AG09309 (cell line): ENCODE data around the gene ETV6.

ENCODE experiments used
- DNase-seq: peaks from one replicate; pipeline ENCODE4 v3.0.0-alpha.2; 2010; ENCODE audit warnings: low read depth
- H3K4me3 ChIP-seq: 2 replicates; pipeline ENCODE4 v1.5.1; 2011; ENCODE audit warnings: mild to moderate bottlenecking, low read depth, low read length, moderate library complexity; ENCODE audit not compliant: control insufficient read depth
- TF ChIP-seq, protein P1 (sequence below): IDR thresholded peaks from 2 replicates; pipeline ENCODE4 v1.5.1; 2011; ENCODE audit warnings: mild to moderate bottlenecking, low read depth, low read length, inconsistent platforms; ENCODE audit not compliant: insufficient read depth, control insufficient read depth; ENCODE audit errors: missing control alignments

ETV6 gene

DNA sequence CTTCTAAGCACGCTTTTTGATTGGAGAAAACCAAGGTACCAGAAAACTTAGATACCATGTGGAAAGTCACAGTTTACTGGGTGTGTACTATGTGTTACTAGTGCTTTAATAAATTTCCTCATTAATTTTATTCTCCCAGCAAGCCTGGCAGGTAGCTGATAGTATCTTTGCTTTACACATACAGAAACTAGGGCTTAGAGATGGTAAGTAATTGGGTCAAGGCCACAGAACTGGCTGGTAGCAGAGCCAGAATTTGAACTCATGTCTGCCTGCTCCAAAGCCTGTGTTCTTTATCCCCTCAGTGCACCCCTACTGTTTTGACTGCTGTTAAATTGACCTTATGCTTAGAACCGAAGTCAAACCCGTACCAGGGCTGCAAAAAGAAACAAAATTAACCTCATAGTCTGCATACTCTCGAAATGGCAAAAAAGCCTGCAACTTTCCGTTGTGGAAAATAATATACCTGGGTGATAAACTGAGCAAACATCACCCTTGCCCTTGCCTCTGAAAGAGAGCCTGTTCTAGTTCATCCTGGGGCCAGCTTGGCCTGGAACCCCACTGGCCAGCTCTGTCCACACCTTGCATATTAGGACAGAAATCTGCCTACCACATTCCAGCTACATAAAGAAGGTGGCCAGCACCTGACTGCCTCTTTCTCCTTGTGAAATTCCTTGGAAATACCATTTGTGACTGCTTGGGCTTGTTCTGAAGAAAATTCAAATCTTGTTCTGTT lies 118.9 kb downstream of the ETV6 start:
- TF ChIP-seq, protein P1, sequence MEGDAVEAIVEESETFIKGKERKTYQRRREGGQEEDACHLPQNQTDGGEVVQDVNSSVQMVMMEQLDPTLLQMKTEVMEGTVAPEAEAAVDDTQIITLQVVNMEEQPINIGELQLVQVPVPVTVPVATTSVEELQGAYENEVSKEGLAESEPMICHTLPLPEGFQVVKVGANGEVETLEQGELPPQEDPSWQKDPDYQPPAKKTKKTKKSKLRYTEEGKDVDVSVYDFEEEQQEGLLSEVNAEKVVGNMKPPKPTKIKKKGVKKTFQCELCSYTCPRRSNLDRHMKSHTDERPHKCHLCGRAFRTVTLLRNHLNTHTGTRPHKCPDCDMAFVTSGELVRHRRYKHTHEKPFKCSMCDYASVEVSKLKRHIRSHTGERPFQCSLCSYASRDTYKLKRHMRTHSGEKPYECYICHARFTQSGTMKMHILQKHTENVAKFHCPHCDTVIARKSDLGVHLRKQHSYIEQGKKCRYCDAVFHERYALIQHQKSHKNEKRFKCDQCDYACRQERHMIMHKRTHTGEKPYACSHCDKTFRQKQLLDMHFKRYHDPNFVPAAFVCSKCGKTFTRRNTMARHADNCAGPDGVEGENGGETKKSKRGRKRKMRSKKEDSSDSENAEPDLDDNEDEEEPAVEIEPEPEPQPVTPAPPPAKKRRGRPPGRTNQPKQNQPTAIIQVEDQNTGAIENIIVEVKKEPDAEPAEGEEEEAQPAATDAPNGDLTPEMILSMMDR, result no peak
- no peak for DNase-seq
- H3K4me3 ChIP-seq, result no peak overlapping the region

DNA sequence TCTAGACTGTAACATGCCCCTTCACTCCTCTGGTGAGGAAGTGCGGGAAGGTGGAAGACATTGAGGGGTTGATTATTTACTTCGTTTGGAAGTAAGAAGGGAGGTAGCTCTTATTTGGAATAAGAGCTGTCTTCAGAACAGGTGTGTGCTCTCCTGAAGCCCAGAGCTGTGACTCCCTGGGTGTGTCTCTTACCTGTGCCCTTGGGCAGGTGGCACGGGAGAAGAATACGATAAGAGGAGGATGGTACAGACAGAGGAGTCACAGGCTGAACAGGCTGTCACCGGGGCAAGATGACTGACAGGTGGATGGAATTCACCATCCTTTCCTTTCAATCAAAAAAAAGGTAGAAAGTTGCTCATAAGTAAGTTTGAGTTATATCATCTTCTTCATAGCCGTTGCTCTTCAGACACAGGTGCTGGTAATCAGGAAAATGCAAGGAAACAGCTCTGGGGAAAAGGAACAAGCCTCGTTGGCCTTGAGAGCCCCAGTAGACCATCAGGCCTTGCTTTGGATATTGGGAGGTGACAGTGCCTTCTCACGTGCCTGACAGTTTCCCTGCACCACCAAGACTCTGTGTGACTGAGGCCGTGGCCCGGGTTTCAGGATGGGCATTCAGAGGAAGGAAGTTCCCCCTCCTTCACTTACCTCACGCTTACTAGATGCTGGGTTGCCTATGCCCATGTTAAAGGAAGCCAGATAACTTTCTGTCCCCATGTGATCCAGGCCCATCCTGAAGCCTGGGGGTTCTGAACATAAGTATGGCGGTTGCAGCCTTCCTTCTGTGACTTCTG lies 120.4 kb downstream of the ETV6 start:
- no peak overlapping the region for H3K4me3 ChIP-seq
- DNase-seq, result no peak
- TF ChIP-seq, protein P1, result no peak

DNA sequence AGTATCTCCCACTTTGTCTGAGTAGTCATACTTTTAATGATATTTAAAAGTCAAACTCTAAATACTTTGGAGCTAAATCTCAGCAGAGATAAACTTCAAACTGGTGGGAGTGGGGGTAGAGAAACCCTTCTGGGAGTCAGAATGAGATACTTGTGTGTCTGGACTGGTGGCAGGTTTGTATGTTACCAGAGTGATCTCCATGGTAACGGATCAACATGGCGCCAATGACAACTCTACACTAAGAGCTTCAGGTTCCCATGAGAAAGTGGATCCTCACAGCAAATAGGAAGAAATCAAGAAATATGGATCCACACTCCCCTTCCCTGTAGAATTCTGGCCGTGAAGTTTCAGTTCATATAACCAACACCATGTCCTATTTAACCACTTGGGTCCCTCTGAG lies 121.9 kb downstream of the ETV6 start:
- TF ChIP-seq, protein P1, result no peak
- H3K4me3 ChIP-seq, result no peak overlapping the region
- no peak for DNase-seq

DNA sequence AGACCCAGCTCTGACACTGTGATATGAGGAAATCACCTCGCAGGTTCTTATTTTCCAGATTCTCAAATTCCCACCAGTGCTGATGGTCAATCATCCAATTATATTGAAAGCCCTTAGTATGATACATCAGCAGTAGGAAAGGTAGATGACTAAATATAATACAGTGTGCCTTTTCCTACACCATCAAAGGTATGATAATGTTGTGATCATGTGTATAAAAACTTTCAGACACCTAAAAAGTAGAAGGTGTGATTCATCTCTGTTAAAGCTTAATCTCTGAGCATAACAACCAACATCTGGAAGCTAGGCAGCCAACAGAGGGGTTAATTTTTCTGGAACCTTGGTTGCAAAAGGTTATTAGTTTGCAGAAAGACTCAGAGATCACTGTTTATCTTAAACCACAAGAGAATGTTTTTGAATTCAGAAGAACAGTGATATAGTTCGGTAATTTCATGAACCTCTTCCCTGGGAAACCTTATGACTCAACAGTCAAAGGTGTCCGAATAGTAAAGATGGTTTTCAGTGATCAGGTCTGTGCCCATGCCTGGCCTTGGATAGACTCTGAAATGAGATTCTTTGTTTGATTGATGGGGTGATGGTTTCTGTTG lies 122.5 kb downstream of the ETV6 start:
- DNase-seq, result no peak
- no peak overlapping the region for H3K4me3 ChIP-seq
- TF ChIP-seq, protein P1, result no peak

DNA sequence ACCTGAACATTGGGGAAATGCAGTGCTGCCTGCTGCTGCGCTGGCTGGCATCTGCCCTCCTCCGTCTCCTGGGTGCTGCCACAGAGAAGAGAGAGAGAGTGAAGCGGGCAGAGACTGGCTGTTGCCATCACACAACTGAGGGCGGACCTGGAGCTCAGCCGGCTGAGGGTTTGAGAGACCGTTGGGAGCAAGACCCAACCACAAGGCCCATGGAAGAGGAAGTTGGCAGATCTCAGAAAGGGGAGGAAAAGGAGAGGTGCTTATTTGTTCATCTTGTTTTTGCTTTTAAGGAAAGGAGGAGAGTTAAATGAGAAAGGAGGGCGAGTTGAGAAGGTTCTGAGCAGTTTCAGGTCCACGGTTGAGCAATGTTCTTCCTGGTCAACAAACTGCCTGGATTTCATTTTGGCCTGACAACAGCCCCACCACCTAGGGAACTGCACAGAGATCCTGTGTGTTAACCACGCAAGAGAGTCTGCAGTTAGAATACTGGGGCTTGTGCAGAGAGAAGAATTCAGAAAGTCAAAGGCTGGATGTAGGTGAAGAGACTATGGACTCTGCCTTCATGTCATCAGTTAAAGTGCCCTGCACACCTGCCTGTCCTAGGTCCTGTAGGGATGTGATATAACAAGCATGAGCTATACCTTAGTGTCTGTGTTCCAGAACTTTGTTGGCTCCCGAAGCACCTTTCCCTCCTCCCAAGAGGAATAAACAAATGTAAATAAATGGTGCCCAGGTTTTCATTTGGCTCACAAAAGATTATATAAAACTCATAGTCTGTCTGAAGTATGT lies 124.6 kb downstream of the ETV6 start:
- no peak for DNase-seq
- no peak overlapping the region for H3K4me3 ChIP-seq
- TF ChIP-seq, protein P1, result no peak

DNA sequence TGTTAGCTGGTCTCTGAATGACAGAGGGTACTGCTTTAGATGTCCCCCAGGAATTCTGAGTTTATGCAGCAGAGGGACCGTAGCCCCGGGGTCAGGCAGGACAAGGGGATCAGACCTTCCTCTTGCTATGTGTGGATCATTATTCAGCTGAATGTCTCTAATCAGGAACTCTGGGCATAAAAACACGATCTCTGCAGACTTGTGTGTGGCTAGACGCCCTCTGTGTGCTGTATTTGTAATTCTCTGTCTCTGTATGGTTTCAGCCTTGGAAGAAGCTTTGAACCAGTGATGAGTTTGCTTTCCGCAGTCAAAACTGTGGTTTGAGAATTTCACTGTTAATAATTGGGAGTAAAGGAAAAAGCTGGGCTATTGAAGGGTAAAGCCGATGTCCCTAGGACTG lies 125.3 kb downstream of the ETV6 start:
- no peak overlapping the region for H3K4me3 ChIP-seq
- no peak for DNase-seq
- TF ChIP-seq, protein P1, result no peak
